ENCODE data around the gene TRIM45.

GRCh38 chr1:117127795-117128194, 6.2 kb upstream of the TRIM45 start:
- TF ChIP-seq POLR2A (IDR thresholded peaks at IDR 0.05) (no peak), CTCF (IDR thresholded peaks at IDR 0.05) (no peak)
